DMS 273 (cell line): ENCODE measurements around the gene UQCC2.

Source experiments
- DNase-seq: peaks from one replicate; lab custom pipeline; 2025; ENCODE audit not compliant: unreplicated experiment; lab: John Stamatoyannopoulos, UW

UQCC2 gene

GRCh38 chr6:33708516-33709204, 2.8 kb downstream of the UQCC2 start:
- no peak for DNase-seq

DNA sequence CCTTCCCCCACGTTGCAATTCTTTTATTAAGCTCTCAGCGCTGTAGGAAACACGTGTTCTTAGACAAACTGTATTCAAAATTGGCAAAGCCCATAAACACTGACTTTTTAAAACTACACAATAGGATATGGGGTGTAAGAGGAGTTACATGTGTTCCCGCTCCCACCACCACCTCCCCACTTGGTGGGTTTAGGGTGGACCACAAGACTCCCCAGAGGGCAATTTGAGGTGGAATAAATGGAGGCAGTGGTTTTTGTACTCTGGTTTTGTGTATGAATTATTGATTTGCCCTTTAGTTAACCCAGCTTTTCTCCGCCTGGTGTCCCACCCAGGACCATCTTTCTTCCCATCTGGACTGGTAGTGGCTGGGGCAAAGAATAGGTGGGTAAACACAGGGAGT, 3.7 kb downstream of the UQCC2 start:
- DNase-seq: no peak

- DNase-seq: no peak
Observed at GRCh38 chr6:33705955-33706725, 5.4 kb downstream of the UQCC2 start.

- no peak for DNase-seq
Observed at GRCh38 chr6:33705268-33705885, 6.1 kb downstream of the UQCC2 start.

GRCh38 chr6:33704215-33705066, 7.1 kb downstream of the UQCC2 start:
- no peak for DNase-seq

DNA sequence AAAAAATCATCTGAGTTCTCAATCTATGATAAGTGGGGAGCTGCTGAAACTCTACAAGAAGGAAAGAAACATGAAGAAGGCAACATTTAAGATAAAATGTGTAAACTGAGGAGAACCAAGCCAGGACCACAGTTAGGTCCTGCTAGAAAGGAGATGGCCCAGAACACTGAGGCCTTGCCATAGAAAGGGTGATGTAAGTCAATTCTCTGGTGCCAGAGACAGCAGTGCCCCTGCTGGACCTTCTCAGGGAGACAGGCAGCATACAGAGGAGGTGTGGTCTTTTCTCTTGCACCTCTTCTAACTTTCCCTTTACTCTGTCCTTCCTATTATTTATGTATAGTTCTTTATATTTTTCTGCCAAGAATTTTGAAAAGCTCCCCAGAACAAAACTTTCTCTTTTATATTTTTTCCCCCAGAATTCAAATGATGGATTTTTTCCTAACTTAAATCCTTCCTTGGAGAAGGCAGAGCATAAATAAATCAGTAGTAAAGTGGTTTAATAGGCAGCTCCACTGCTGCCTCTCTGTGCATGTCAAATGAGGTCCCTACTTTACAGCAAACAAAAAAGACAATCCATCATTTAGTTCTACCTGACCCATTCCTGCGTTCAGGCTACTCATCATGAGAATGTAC, 9.0 kb downstream of the UQCC2 start:
- DNase-seq: peak; percentile 77

- DNase-seq: peak; percentile 87
Observed at GRCh38 chr6:33700391-33701050, 11.0 kb downstream of the UQCC2 start.

GRCh38 chr6:33699739-33700138, 11.8 kb downstream of the UQCC2 start:
- DNase-seq: no peak

DNA sequence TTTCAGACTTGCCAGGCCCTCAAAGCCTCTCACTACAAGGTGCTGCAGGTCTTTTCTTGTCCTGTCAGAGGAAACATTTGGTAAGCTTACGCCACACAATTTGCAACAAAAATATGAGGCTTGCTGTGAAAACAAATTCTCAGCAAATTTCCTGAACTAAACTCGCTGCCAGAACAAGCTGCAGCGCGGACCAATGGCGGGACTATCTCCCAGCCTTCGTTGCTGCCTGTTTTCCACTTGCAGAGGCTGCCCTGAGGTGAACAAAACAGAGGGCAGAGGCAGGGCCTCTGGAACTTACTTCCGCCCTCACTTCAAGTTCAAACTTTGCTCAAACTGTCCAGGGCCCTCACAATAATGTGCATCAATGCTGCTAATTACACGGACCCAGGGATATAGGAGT, 12.4 kb downstream of the UQCC2 start:
- no peak for DNase-seq

GRCh38 chr6:33698494-33698893, 13.0 kb downstream of the UQCC2 start:
- no peak for DNase-seq

DNA sequence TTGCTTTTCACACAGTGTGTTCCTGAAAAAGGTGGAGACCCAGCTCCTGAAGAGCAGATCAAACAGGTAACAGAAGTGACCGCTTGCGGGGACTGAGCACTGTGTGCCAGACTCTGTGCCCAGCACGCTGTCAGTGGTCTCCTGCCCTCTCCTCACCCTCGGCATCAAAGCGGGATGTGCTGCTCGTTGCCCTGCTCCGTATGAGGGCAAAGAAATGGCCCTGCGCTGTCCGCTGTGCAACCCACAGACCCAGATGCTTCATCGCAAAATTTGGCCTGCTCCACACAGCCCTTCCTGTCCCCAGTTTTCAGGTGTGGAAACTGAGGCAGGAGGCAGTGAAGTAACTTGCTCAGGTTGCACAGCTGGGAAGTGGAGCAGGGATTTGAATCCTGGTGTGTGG, 13.7 kb downstream of the UQCC2 start:
- DNase-seq: no peak

- peak; percentile 68 for DNase-seq
Observed at GRCh38 chr6:33696548-33697518, 14.7 kb downstream of the UQCC2 start.

GRCh38 chr6:33696076-33696475, 15.4 kb downstream of the UQCC2 start:
- no peak for DNase-seq

- DNase-seq: peak; percentile 38
Observed at GRCh38 chr6:33695451-33695887, 16.0 kb downstream of the UQCC2 start.

- DNase-seq: no peak
Observed at GRCh38 chr6:33694977-33695376, 16.5 kb downstream of the UQCC2 start.

DNA sequence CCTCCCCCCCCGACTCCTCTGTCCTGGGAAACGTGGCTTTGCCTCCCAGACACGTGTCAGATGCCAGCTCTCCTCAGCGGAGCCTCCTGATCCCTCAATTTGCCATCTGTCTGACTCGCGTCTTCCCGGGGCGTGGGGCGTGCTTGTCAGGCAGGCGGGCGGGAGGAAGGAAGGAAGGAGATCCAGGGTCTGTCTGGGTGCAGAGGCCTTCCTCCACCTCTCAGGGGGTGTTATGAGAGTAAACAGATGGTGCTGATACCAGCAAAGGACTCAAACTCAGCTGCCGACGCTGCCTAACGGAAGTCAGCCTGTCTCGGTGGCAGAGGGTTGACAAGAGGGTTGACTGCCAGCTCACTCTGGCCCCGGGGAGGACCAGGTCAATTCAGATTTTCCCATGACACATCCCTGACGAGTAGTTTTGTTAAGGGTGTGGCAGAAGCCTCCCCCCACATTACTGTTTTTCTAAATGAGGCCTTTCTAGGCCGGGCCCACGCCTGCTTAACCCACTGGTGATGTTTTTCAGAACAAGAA, 17.0 kb downstream of the UQCC2 start:
- peak; percentile 98 for DNase-seq

DNA sequence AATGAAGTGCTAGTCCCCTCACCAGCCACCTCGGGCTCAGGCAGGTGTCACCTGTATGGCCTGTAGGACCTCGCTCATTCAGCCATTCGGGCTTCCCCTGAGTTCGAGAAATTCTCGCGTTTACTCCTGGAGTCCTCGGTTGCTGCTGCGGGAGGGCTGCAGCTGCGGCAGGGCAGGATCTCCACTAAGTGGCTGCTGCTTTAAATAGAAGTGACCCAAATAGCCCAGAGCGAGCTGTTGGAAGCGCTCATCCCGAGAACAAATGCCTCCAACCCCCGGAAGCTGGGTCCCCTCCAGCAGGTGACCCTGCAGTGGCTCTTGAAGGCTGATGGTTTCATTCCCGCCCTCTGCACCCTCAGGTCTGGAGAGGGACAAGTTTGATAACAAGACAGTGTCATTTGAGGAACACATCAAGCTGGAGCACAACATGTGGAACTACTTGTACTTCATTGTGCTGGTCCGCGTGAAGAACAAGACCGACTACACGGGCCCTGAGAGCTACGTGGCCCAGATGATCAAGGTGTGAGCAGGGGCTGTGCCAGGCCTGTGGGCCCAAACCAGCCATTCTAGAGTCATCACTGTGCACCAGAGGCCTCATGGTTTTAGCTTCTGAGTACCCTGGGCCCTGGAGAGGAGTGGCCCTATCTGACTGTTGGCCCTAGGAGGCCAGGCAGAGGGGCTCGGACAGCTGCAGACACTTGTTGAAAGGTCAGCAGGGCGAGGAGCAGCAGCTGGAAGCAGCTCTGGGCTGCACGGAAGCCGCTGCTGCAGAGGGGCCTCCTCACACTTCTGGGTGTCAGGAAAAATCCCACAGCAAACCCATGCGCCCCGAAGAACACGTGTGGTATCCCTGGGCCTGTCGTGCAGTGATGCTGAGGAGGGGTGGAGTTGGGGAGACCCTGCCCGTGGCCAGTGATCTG, 18.1 kb downstream of the UQCC2 start:
- no peak for DNase-seq

DNA sequence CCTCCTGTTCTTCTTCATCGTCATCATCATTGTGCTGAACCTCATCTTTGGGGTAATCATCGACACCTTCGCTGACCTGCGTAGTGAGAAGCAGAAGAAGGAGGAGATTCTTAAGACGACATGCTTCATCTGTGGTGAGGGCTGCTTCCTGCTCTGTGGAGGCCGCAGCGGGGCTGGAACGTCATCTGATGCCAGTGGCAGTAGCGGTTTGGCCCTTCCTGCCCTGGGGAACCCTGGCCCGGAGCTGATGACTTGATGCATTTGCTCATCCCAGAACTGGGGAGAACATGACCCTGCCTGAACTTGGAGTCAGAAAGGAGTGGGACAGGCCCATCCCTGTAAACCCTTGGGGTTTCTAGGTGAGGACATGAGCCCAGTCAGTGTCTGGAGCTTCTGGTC, 18.7 kb downstream of the UQCC2 start:
- DNase-seq: no peak
